ENCODE measurements around the gene SNX19. TPM values are rescaled to one million over a fixed set of nuclear protein-coding genes. Genes with fewer than 3 reads are reported as not detected.
A peak's percentile ranks its signal among the peaks of the same experiment; 100 is the strongest.
"Not testable (repeated sequence)": the region's sequence is repeated elsewhere in the genome, so short reads cannot be mapped to it uniquely, and the experiment has no call there.

SNX19 gene
- total RNA-seq, 3 donors from 2014 or later, result 91.0 to 119 (median 100) TPM

DNA sequence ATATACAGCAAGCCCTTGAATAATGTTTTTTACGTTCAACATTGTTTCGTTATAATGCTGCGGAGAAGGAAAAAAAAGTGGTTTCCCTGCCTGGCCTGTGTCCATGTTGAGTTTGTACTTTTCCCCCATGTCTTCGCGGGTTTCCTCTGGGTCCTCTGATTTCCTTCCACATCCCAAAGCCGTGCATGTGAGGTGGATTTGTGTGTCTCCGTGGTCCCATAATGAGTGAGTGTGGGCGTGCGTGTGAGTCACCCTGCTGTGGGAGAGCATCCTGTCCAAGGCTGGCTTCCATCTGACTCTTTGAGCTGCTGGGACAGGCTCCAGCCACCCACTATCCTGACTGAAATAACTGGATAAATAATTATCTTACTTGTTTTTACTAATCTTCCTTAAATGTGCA lies 29.6 kb upstream of the SNX19 start:
- H3K9me3 ChIP-seq, result no peaks in the 10 kb centered on the region
- TF ChIP-seq POLR2A (IDR thresholded peaks at IDR 0.05), result no peak
- peak in 1 of 3 donors; percentile 14 for TF ChIP-seq POLR2AphosphoS5 (IDR thresholded peaks at IDR 0.05)
- H3K27ac ChIP-seq, result peak overlapping the region; percentile 31 to 59
- intact Hi-C loops (cut with DNase I; ENCODE audit: low total_unique reads), result no loop called here
- H3K4me3 ChIP-seq, result no peak overlapping the region
- no peaks in the 10 kb centered on the region for H3K27me3 ChIP-seq
- no peaks in the 10 kb centered on the region for H3K4me1 ChIP-seq
- H3K36me3 ChIP-seq, result no peaks in the 10 kb centered on the region
- DNase-seq (ENCODE audit: low spot score in 2 of 2), result peak in 1 of 2 donors; percentile 58

DNA sequence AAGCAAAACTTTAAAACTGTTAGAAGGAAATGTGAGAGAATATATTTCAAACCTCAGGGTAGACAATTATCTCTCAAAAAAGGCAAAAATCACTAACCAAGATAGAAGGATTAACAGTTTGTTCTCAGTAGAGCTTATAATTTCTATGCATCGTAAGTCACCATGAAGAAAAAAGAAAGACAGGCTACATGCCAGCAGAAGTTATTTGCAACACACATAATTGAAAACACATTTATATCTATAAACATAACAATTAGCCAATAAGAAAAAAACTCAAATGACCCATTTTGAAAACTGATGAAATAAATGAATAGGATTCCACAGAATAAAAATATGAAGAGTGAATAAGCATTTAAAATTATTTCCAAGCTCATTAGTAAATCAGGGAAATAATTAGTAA lies 24.4 kb upstream of the SNX19 start:
- H3K9me3 ChIP-seq, result no peaks in the 10 kb centered on the region
- no peak overlapping the region for H3K4me3 ChIP-seq
- H3K27me3 ChIP-seq, result no peaks in the 10 kb centered on the region
- H3K4me1 ChIP-seq, result no peaks in the 10 kb centered on the region
- no peak overlapping the region for H3K27ac ChIP-seq
- TF ChIP-seq CTCF (IDR thresholded peaks at IDR 0.05) (no peak), POLR2A (IDR thresholded peaks at IDR 0.05) (no peak)
- H3K36me3 ChIP-seq, result no peaks in the 10 kb centered on the region
- no peak for DNase-seq (ENCODE audit: low spot score in 2 of 2)
- intact Hi-C loops (cut with DNase I; ENCODE audit: low total_unique reads), result no loop called here

- no peak for TF ChIP-seq POLR2A (IDR thresholded peaks at IDR 0.05)
- TF ChIP-seq CTCF (IDR thresholded peaks at IDR 0.05), result no peak
- no peak for TF ChIP-seq POLR2AphosphoS5 (IDR thresholded peaks at IDR 0.05)
- Histone ChIP-seq H3K9me3 (no peaks in the 10 kb centered on the region), H3K4me1 (no peaks in the 10 kb centered on the region), H3K36me3 (no peaks in the 10 kb centered on the region), H3K4me3 (no peak overlapping the region), H3K27me3 (no peaks in the 10 kb centered on the region), H3K27ac (no peak overlapping the region)
- intact Hi-C loops (cut with DNase I; ENCODE audit: low total_unique reads), result no loop called here
- DNase-seq (ENCODE audit: low spot score in 2 of 2), result no peak
Observed at GRCh38 chr11:130937051-130937450, 20.8 kb upstream of the SNX19 start.

- no peak for DNase-seq (ENCODE audit: low spot score in 2 of 2)
- no peak overlapping the region for H3K4me3 ChIP-seq
- intact Hi-C loops (cut with DNase I; ENCODE audit: low total_unique reads), result no loop called here
Observed at GRCh38 chr11:130932086-130932712, 15.9 kb upstream of the SNX19 start.

GRCh38 chr11:130924750-130925149 lies 8.5 kb upstream of the SNX19 start:
- no peaks in the 10 kb centered on the region for H3K9me3 ChIP-seq
- intact Hi-C loops (cut with DNase I; ENCODE audit: low total_unique reads), result no loop called here
- TF ChIP-seq POLR2AphosphoS5 (IDR thresholded peaks at IDR 0.05) (no peak), POLR2A (IDR thresholded peaks at IDR 0.05) (no peak), CTCF (IDR thresholded peaks at IDR 0.05) (no peak)
- no peaks in the 10 kb centered on the region for H3K4me1 ChIP-seq
- no peak for DNase-seq (ENCODE audit: low spot score in 2 of 2)
- no peaks in the 10 kb centered on the region for H3K27me3 ChIP-seq
- H3K27ac ChIP-seq, result no peak overlapping the region
- no peaks in the 10 kb centered on the region for H3K36me3 ChIP-seq
- H3K4me3 ChIP-seq, result no peak overlapping the region

More at GRCh38 chr11:130932086-130932712, 15.9 kb upstream of the SNX19 start:
- TF ChIP-seq POLR2A (IDR thresholded peaks at IDR 0.05), result no peak
- no peak for TF ChIP-seq POLR2AphosphoS5 (IDR thresholded peaks at IDR 0.05)
- no peak for TF ChIP-seq CTCF (IDR thresholded peaks at IDR 0.05)
- no peak overlapping the region for H3K27ac ChIP-seq
- no peaks in the 10 kb centered on the region for H3K36me3 ChIP-seq
- H3K27me3 ChIP-seq, result no peaks in the 10 kb centered on the region
- no peaks in the 10 kb centered on the region for H3K9me3 ChIP-seq
- no peaks in the 10 kb centered on the region for H3K4me1 ChIP-seq

DNA sequence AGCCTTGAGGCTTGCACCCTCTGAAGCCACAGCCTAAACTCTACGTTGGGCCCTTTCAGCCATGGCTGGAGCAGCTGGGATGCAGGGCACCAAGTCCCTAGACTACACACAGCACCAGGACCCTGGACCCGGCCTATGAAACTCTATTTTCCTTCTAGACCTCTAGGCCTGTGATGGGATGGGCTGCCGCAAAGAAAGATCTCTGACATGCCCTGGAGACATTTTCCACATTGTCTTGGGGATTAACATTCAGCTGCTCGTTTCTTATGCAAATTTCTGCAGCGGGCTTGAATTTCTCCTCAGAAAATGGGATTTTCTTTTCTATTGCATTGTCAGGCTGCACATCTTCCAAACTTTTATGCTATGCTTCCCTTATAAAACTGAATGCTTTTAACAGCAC lies 4.3 kb upstream of the SNX19 start:
- H3K9me3 ChIP-seq; H3K4me3 ChIP-seq; H3K27ac ChIP-seq; H3K27me3 ChIP-seq; DNase-seq (ENCODE audit: low spot score in 2 of 2); intact Hi-C loops (cut with DNase I; ENCODE audit: low total_unique reads); H3K4me1 ChIP-seq; H3K36me3 ChIP-seq: not testable (repeated sequence)
